ENCODE results near the gene GREB1L.
A peak's percentile ranks its signal among the peaks of the same experiment; 100 is the strongest.

The GREB1L gene

DNA sequence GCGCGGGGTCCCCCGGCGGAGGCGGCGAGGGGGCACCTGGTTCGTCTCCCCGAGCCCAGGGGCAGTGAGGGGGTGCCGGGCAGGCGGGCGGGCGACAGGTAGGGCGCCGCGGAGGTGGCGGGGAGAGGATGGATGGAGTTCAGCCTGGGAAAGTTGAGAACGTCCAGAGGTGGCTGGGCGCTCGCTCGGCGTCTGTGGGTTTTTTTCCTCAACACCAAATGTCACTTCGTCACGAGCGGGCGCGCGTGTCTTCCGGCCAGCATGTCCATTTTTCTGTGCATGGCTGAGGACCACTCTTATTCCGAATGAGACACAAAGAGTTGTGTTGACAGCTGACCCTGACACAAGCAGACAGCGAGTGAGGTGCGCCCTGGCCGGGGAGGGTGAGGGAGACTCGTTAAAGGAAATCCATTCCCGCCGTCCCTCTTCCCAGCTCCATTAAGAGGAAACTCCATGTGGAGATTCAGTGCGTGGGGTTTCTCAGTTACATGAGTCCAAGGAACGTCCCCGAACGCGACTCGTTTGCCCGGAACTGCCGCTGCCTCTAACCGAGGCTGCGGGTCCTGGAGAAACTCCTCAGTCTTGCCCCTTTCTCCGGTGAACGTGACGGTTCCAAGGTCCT lies 859 bp downstream of the GREB1L start:
- Mint-ChIP-seq H3K36me3 (no peaks in the 10 kb centered on the region), H3K27ac (no peak overlapping the region), H3K9me3 (no peaks in the 10 kb centered on the region), H3K4me1 (peaks cover 3 to 8% of the 10 kb centered on the region in 2 donors), H3K4me3 (peak overlapping the region; percentile 54 to 60), H3K27me3 (peaks cover 56 to 83% of the 10 kb centered on the region in 2 donors)
- ATAC-seq (replicated peaks): no peak
- no peak for DNase-seq

DNA sequence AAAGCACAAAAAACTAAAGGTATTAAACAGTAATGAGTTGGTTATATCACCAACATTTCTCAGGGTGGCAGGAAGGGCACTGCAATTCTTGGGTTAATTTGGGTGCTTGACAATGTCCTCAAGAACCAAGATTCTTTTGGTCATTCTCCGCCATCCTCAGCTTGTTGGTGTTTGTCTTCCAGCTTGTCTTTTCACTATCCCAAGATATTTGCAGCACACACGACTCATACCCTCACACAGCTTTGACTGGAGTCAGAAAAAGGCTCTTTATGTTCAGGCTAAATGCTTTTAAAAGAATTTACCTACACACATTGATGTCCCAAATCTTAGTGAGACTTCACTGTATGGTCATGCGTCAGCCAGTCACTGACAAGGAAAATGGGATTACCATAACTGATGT lies 12.5 kb downstream of the GREB1L start:
- no peaks in the 10 kb centered on the region for H3K36me3 Mint-ChIP-seq
- peaks cover 2 to 3% of the 10 kb centered on the region in 2 donors for H3K27me3 Mint-ChIP-seq
- ATAC-seq (replicated peaks) (no peak), DNase-seq (no peak)
- no peaks in the 10 kb centered on the region for H3K9me3 Mint-ChIP-seq
- no peaks in the 10 kb centered on the region for H3K4me1 Mint-ChIP-seq
- no peak overlapping the region for H3K4me3 Mint-ChIP-seq
- H3K27ac Mint-ChIP-seq: no peak overlapping the region

DNA sequence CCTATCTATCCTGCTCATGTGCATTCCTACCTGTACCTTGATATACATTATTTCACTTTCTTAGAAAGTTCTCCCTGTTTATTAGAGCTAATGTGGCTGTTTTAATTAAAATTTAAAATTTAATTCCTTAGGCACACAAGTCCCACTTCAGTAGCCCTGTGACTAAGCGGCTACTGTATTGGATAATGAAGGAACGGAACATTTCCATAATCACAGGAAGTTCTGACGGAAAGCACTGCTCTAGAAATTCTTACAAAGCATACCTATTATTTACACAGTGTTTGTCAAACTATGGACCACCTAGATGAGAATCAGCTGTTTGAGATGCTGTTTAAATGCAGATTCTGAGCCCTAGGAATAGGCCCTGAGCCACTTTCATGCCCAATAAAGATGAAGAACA lies 13.2 kb downstream of the GREB1L start:
- H3K4me3 Mint-ChIP-seq: no peak overlapping the region
- H3K9me3 Mint-ChIP-seq: no peaks in the 10 kb centered on the region
- H3K36me3 Mint-ChIP-seq: no peaks in the 10 kb centered on the region
- no peak overlapping the region for H3K27ac Mint-ChIP-seq
- DNase-seq: no peak
- H3K4me1 Mint-ChIP-seq: no peaks in the 10 kb centered on the region
- ATAC-seq (replicated peaks): no peak
- peaks cover 0 to 3% of the 10 kb centered on the region in 2 donors for H3K27me3 Mint-ChIP-seq

DNA sequence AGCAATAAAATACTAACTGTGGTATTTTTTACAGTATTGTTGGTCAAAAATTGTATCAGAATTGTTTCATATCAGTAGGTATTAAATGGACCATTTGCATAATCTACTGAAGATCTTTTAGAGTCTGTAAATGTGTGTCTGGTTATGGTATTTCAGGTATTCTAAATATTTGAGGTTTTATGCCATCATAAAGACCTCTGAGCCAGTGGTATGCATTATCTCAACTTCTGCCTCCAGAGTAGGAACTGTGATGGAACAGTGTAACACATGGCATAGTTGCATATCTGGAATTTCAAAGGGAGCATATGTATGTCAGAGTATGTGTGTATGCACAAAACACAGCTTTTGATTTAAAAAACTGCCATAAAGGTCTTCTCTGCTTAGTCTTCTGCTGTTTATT lies 15.4 kb downstream of the GREB1L start:
- DNase-seq (no peak), ATAC-seq (replicated peaks) (no peak)
- Mint-ChIP-seq H3K4me1 (no peaks in the 10 kb centered on the region), H3K36me3 (no peaks in the 10 kb centered on the region), H3K9me3 (no peaks in the 10 kb centered on the region), H3K27ac (no peak overlapping the region), H3K4me3 (no peak overlapping the region), H3K27me3 (peaks cover 0 to 3% of the 10 kb centered on the region in 2 donors)

DNA sequence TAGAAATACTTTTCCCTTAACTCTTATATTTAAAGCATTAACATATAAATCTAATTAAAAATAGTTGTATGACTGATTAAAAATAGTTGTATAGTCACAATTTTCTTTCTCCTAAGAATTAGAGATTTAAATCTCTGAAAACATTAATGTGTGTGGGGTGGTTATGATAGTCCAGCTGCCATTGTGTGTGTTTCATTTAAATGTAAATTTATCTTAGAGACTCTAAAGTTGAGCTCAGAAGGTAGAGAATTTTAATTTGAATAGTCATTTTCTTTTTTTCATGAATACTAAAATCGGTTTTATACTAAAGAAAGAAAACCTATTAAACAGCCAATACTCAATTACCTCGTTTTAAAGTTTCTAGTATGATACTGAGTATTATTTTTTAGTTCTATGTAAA lies 18.6 kb downstream of the GREB1L start:
- Mint-ChIP-seq H3K27me3 (peaks cover 0 to 3% of the 10 kb centered on the region in 2 donors), H3K27ac (no peak overlapping the region), H3K36me3 (no peaks in the 10 kb centered on the region), H3K4me1 (no peaks in the 10 kb centered on the region), H3K9me3 (no peaks in the 10 kb centered on the region), H3K4me3 (no peak overlapping the region)
- no peak for ATAC-seq (replicated peaks)
- DNase-seq: no peak

DNA sequence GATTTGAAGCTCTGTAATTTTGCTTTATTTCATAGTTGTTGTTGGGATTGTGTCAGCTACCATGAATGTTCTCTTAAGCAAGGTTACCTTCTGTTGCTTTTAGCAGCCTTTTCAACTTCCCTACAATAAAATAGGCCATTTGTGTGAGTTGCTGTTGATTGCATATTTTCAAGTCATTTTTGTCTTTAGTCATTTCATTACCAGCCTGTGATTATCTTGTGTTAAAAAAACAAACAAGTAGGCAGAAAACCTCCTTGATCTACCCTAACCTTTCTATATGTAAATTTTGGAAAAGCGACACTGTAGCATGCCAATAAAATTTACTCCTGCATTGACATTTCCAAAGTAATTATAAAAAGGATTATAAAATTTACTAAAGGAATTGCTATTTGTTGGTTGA lies 19.3 kb downstream of the GREB1L start:
- peaks cover 0 to 8% of the 10 kb centered on the region in 2 donors for H3K27me3 Mint-ChIP-seq
- no peaks in the 10 kb centered on the region for H3K4me1 Mint-ChIP-seq
- no peak for DNase-seq
- ATAC-seq (replicated peaks): no peak
- H3K27ac Mint-ChIP-seq: no peak overlapping the region
- H3K4me3 Mint-ChIP-seq: no peak overlapping the region
- H3K36me3 Mint-ChIP-seq: no peaks in the 10 kb centered on the region
- H3K9me3 Mint-ChIP-seq: no peaks in the 10 kb centered on the region

DNA sequence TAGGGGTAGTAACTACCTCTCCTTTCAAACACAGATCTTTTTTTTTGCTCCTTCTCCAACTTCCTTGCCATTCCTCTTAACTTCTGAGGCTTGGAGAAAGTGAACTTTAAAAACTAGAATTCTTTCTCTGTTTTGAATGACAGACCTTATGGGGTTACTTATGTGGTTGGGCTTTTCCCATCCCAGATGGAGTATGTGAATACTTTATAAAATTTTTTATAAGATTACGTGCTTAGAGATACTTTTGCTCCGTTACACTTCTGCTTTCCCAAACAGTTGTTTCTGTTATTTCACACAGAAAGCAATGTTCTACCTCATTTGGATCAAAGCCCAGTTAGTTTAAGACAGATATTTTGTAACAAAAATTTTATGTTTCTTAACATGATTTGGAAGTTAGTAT lies 20.2 kb downstream of the GREB1L start:
- no peak for ATAC-seq (replicated peaks)
- no peaks in the 10 kb centered on the region for H3K9me3 Mint-ChIP-seq
- H3K27me3 Mint-ChIP-seq: peaks cover 0 to 6% of the 10 kb centered on the region in 2 donors
- H3K4me1 Mint-ChIP-seq: no peaks in the 10 kb centered on the region
- no peak overlapping the region for H3K27ac Mint-ChIP-seq
- no peak overlapping the region for H3K4me3 Mint-ChIP-seq
- no peak for DNase-seq
- no peaks in the 10 kb centered on the region for H3K36me3 Mint-ChIP-seq

DNA sequence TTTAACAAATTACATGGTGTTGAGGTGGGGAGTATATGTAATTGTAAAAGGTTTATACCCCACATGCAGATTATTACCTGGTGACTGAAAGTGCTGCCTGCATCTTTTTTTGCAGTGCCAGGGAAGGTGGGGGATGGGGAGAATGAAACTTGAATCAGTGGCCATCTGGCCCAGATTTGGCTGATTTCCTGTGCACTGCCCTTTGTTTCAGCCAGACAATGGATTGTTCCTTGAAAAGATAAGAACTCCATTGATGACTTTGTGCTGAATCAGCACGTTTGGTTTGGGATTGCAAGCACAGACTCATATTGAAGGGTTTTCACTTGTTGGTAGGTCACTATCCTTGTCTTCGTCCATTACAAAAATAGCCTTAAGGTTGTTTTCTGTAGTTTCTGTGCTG lies 20.9 kb downstream of the GREB1L start:
- DNase-seq: no peak
- Mint-ChIP-seq H3K27me3 (peaks cover 4 to 5% of the 10 kb centered on the region in 2 donors), H3K36me3 (no peaks in the 10 kb centered on the region), H3K9me3 (no peaks in the 10 kb centered on the region), H3K27ac (no peak overlapping the region), H3K4me3 (no peak overlapping the region), H3K4me1 (no peaks in the 10 kb centered on the region)
- ATAC-seq (replicated peaks): no peak

DNA sequence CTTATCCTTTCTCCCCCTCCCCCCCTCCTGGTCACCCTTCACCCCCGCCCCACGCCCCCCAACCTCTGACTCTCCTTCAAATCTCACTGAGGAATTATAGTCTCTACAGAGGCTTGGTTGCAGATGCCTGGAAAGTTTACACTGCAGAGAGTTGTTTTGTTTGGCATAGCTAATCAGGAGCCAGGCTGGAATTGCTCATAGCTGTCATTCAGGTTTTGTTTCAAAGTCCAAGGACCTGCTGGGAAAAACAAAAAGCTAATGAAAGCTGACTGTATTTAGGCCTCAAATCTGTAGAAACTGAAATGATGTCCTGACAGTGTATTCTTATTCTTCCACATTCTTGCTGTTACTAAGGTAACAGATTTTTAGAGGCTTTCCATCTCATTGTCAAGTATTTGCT lies 22.6 kb downstream of the GREB1L start:
- H3K27me3 Mint-ChIP-seq: peaks cover 5% of the 10 kb centered on the region in 2 donors
- ATAC-seq (replicated peaks) (no peak), DNase-seq (no peak)
- no peak overlapping the region for H3K27ac Mint-ChIP-seq
- H3K4me3 Mint-ChIP-seq: no peak overlapping the region
- H3K9me3 Mint-ChIP-seq: no peaks in the 10 kb centered on the region
- no peaks in the 10 kb centered on the region for H3K36me3 Mint-ChIP-seq
- H3K4me1 Mint-ChIP-seq: no peaks in the 10 kb centered on the region

DNA sequence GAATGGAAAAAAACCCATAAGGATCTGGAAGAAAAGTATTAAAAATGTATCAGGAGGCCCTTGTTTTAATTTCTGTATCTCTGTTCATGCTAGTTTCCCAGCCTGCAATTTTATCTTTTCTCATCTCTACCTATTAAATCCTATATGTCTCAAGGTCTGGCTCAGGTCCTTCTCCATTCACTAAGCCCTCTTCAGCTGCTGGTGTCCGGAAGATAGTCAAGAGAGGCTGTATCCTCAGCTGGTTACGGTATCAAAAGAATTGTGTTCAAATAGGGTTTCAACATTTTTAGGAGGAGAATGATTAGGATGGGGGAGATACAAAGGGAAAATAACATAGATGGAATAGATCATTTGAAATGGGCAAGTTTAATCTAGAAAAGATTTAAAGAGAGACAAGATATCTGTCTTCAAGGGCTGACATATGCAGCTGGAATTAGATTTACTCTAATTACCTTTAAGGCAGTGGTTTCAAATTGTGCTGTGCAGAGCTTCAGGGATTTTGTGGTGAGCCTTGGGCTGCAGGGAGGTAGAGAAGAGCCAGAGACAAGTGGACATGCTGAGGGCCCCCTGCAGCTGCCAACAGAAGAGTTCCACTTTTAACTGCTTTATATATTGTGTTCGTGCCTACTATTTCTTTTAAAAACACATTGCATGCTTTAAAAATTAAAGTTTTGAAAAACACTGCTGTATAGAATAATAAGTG lies 24.1 kb downstream of the GREB1L start:
- H3K4me1 Mint-ChIP-seq: no peaks in the 10 kb centered on the region
- peaks cover 5% of the 10 kb centered on the region in 2 donors for H3K27me3 Mint-ChIP-seq
- ATAC-seq (replicated peaks) (no peak), DNase-seq (no peak)
- H3K36me3 Mint-ChIP-seq: no peaks in the 10 kb centered on the region
- H3K9me3 Mint-ChIP-seq: no peaks in the 10 kb centered on the region
- no peak overlapping the region for H3K4me3 Mint-ChIP-seq
- H3K27ac Mint-ChIP-seq: no peak overlapping the region

DNA sequence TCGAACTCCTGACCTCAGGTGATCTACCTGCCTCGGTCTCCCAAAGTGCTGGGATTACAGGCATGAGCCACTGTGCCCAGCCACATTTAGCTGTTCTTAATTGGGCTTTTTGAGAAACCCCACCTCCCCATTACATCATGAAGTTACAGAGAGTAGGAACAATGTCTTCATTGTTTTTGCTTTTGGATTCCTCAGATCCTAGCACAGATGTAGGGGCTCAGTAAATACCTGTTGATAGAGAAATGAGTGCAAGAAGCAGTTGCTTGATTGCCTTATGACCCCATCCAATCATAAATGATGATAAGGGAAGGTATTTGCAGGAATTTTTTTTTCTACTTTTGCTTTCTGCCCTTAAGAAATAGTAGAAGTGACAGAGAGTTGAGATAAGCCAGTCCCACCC lies 25.4 kb downstream of the GREB1L start:
- Mint-ChIP-seq H3K4me3 (no peak overlapping the region), H3K4me1 (no peaks in the 10 kb centered on the region), H3K27ac (no peak overlapping the region), H3K27me3 (peaks cover 5% of the 10 kb centered on the region in 2 donors), H3K9me3 (no peaks in the 10 kb centered on the region), H3K36me3 (no peaks in the 10 kb centered on the region)
- no peak for ATAC-seq (replicated peaks)
- no peak for DNase-seq

DNA sequence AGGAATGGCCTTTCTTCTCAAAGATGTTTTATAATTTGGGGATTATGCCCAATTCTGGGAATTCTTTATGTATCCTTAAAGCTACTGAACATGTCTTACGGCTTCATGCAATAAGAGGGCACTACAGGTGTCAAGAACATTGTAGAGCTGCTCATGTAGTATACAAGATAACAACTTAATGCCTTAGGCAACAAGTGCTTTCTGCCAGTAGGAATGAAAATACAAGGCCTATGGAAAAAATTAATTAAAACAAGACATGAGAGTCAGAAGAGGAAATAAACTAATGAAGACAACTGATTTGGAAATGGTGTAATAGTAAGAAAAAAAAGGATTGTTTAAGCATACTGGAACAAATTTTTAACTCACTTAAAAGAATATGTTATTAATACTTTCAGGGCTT lies 27.3 kb downstream of the GREB1L start:
- no peaks in the 10 kb centered on the region for H3K4me1 Mint-ChIP-seq
- no peak for ATAC-seq (replicated peaks)
- no peaks in the 10 kb centered on the region for H3K36me3 Mint-ChIP-seq
- no peak overlapping the region for H3K4me3 Mint-ChIP-seq
- no peak for DNase-seq
- peaks cover 5% of the 10 kb centered on the region in 2 donors for H3K27me3 Mint-ChIP-seq
- no peak overlapping the region for H3K27ac Mint-ChIP-seq
- no peaks in the 10 kb centered on the region for H3K9me3 Mint-ChIP-seq

DNA sequence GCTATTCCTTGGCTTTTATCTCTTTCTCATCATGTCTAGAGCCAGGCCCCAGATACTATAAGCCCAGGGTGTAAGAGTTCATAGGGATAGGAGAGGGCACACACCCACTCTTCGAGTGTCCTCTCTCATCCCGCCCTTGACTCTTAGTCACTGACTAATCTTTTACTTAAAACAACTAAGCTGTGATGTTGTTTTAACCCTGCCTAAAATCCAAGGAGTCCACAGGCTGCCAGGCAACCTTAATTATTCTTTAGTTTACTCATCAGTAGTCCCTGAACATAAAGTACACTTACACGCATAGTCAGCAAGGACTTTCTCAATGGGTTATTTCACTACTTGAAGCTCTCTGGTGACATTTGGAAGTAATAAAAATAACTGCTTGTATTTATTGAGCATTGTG lies 28.4 kb downstream of the GREB1L start:
- Mint-ChIP-seq H3K4me3 (no peak overlapping the region), H3K4me1 (no peaks in the 10 kb centered on the region), H3K36me3 (no peaks in the 10 kb centered on the region), H3K27ac (no peak overlapping the region), H3K27me3 (peaks cover 5% of the 10 kb centered on the region in 2 donors), H3K9me3 (no peaks in the 10 kb centered on the region)
- DNase-seq: no peak
- no peak for ATAC-seq (replicated peaks)

DNA sequence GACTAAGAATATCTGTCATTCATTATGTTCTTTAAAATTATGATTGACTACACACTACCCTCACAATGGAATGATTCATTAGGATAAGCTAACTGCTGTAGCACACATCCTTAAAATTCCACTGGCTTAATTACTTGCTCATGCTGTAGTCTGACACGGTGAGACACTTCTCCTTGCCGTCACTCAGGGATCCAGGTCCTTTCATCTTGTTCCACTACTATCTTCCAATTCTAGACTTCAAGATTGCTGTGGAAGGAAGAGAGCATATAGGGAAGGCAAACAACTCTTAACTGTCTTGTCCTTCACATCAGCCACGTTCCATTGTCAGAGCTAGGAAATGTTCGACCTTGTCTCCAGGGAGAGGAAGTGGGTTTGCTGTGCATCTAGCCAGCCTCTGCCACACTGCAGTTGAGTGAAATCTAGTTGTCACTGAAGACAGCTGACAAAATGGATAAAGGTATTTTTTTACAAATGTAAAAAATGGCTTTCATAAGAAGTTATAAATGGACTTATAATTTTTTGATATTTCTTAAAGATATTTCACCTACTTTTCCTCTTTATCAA lies 30.1 kb downstream of the GREB1L start:
- Mint-ChIP-seq H3K27ac (no peak overlapping the region), H3K4me1 (no peaks in the 10 kb centered on the region), H3K36me3 (no peaks in the 10 kb centered on the region), H3K27me3 (peaks cover 0 to 11% of the 10 kb centered on the region in 2 donors), H3K9me3 (peaks cover 5% of the 10 kb centered on the region in 2 donors), H3K4me3 (no peak overlapping the region)
- no peak for DNase-seq
- ATAC-seq (replicated peaks): no peak

DNA sequence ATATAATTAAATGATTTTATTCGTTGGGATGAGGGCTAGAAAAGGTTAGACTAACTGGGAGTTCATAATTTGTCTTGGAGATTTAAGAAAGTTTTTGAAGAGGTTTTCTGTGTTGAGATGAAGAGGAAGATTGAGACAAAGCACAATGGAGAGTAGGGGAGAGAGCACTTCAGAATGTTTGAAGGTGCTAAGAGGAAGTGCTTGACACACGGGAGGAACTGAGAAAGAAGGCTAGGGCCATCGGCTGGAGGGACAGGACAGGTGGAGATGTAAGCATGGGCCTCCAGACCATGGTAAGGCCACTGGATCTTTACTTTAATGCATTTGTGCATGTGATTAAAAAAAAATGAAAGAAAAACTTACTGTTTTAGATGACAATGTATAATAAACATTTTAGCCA lies 31.5 kb downstream of the GREB1L start:
- Mint-ChIP-seq H3K36me3 (no peaks in the 10 kb centered on the region), H3K9me3 (peaks cover 5 to 11% of the 10 kb centered on the region in 2 donors), H3K4me3 (no peak overlapping the region)

More for the DNA sequence above, 31.5 kb downstream of the GREB1L start:
- H3K27me3 Mint-ChIP-seq: peaks cover 0 to 6% of the 10 kb centered on the region in 2 donors
- no peak for ATAC-seq (replicated peaks)
- H3K4me1 Mint-ChIP-seq: no peaks in the 10 kb centered on the region
- no peak for DNase-seq
- no peak overlapping the region for H3K27ac Mint-ChIP-seq

Measured in stimulated activated naive B cell treated with anti-CD40 and anti-IgM and Interleukin-4, amounts not matched to agents 10 μg/mL and 1 μg/mL and 100 μg/mL, for 72 hours (primary cell).